Subcutaneous abdominal adipose tissue (tissue), 5 donors: ENCODE results near the gene ZNF44.

Experiments
- H3K27ac ChIP-seq: one replicate; pipeline ENCODE4 v1.7.0; 2013; ENCODE audit warnings: low read depth, mild to moderate bottlenecking, inconsistent platforms, low read length, moderate library complexity
- H3K27me3 ChIP-seq, 5 donors: one replicate each; pipeline ENCODE4 v1.7.0; 2013; ENCODE audit warnings: low read length in 5 of 5, inconsistent platforms in 1 of 5; ENCODE audit not compliant: control insufficient read depth in 5 of 5, insufficient read depth in 4 of 5
- H3K36me3 ChIP-seq, 5 donors: one replicate each; pipeline ENCODE4 v1.7.0; 2013; ENCODE audit warnings: low read length in 5 of 5; ENCODE audit not compliant: control insufficient read depth in 5 of 5, insufficient read depth in 5 of 5
- H3K4me1 ChIP-seq, 5 donors: one replicate each; pipeline ENCODE4 v1.7.0; 2013; ENCODE audit warnings: low read length in 5 of 5, mild to moderate bottlenecking in 3 of 5, moderate library complexity in 1 of 5; ENCODE audit not compliant: control insufficient read depth in 5 of 5, insufficient read depth in 5 of 5
- H3K4me3 ChIP-seq, 5 donors: one replicate each; pipeline ENCODE4 v1.7.0; 2013; ENCODE audit warnings: low read length in 5 of 5, low read depth in 1 of 5
- H3K9ac ChIP-seq, 5 donors: one replicate each; pipeline ENCODE4 v1.7.0; 2013; ENCODE audit warnings: low read length in 5 of 5, mild to moderate bottlenecking in 4 of 5, moderate library complexity in 3 of 5
- H3K9me3 ChIP-seq, 5 donors: one replicate each; pipeline ENCODE4 v1.7.0; 2013; ENCODE audit warnings: low read length in 5 of 5; ENCODE audit not compliant: control insufficient read depth in 5 of 5
- donor health status: healthy.
- donor health status: healthy.
- donor health status: healthy.
- donor health status: healthy.
- donor health status: healthy.

ZNF44 gene

GRCh38 chr19:12230751-12231733 lies 63.6 kb downstream of the ZNF44 start:
- H3K27ac ChIP-seq: no peak overlapping the region
- peaks cover 0 to 7% (median 5%) of the 10 kb centered on the region in 5 donors for H3K4me1 ChIP-seq
- H3K36me3 ChIP-seq: peaks cover 6 to 24% (median 16%) of the 10 kb centered on the region in 5 donors
- H3K9ac ChIP-seq: no peak overlapping the region
- H3K9me3 ChIP-seq: peaks cover 0 to 9% (median 0%) of the 10 kb centered on the region in 5 donors
- H3K4me3 ChIP-seq: peak overlapping the region in 2 of 5 donors; percentile 21 to 23
- no peaks in the 10 kb centered on the region for H3K27me3 ChIP-seq

GRCh38 chr19:12229990-12230389 lies 64.7 kb downstream of the ZNF44 start:
- H3K27me3 ChIP-seq: no peaks in the 10 kb centered on the region
- H3K4me3 ChIP-seq: no peak overlapping the region
- peaks cover 0 to 9% (median 0%) of the 10 kb centered on the region in 5 donors for H3K9me3 ChIP-seq
- H3K4me1 ChIP-seq: peaks cover 0 to 7% (median 5%) of the 10 kb centered on the region in 5 donors
- no peak overlapping the region for H3K9ac ChIP-seq
- H3K27ac ChIP-seq: no peak overlapping the region
- peaks cover 8 to 26% (median 19%) of the 10 kb centered on the region in 5 donors for H3K36me3 ChIP-seq

GRCh38 chr19:12224676-12225075 lies 70.0 kb downstream of the ZNF44 start:
- no peak overlapping the region for H3K27ac ChIP-seq
- no peaks in the 10 kb centered on the region for H3K4me1 ChIP-seq
- no peak overlapping the region for H3K4me3 ChIP-seq
- H3K36me3 ChIP-seq: peaks cover 3 to 13% (median 7%) of the 10 kb centered on the region in 5 donors
- no peaks in the 10 kb centered on the region for H3K27me3 ChIP-seq
- peaks cover 0 to 14% (median 2%) of the 10 kb centered on the region in 5 donors for H3K9me3 ChIP-seq
- no peak overlapping the region for H3K9ac ChIP-seq

DNA sequence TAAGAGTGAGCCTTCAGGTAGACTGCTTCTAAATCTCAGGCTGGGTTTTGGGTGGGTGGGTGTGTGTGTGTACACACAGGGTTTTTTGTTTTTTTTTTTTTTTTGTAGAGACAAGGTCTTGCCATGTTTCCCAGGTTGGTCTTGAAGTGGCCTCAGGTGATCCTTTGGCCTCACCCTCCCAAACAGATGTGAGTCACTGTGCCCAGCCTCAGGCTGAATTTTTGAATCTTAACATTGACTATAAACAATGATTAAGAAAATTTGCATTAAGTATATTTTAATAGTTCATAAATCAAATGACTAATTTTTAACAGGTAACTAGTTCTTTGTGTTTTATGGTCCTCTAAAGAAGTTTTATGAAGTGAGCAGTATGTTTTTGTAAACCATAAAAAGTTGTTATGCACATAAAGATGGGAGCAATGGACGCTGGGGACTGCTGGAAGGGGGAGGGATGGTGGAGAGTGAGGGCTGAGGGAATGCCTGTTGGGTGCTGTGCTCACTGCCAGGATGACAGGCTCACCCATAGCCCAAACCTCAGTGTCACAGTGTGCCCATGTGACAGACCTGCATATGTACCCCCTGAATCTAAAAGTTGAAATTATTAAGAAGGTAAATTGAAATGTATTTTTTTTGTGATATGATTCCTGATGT lies 71.6 kb downstream of the ZNF44 start:
- Histone ChIP-seq H3K27me3 (no peaks in the 10 kb centered on the region), H3K4me1 (no peaks in the 10 kb centered on the region), H3K27ac (no peak overlapping the region), H3K4me3 (no peak overlapping the region), H3K9me3 (peaks cover 0 to 17% (median 5%) of the 10 kb centered on the region in 5 donors), H3K36me3 (peaks cover 3 to 12% (median 7%) of the 10 kb centered on the region in 5 donors), H3K9ac (no peak overlapping the region)
